AML-193 (cell line): Measurements from ENCODE around the gene MFN2.

ENCODE experiments used
- DNase-seq, 2 experiments: peaks; one replicate each; lab custom pipeline; 2025; lab: John Stamatoyannopoulos, UW

Gene MFN2

GRCh38 chr1:12049616-12050015 lies 69.4 kb downstream of the MFN2 start:
- DNase-seq, result peak; percentile 32 to 44

- no peak for DNase-seq
Observed at GRCh38 chr1:12051361-12051760, 71.1 kb downstream of the MFN2 start.

GRCh38 chr1:12052008-12052573 lies 71.8 kb downstream of the MFN2 start:
- DNase-seq, result peak; percentile 33 to 41

GRCh38 chr1:12052997-12053686 lies 72.9 kb downstream of the MFN2 start:
- no peak for DNase-seq

GRCh38 chr1:12053752-12054548 lies 73.7 kb downstream of the MFN2 start:
- no peak for DNase-seq

GRCh38 chr1:12055259-12055658 lies 75.0 kb downstream of the MFN2 start:
- no peak for DNase-seq

GRCh38 chr1:12056331-12056841 lies 76.1 kb downstream of the MFN2 start:
- no peak for DNase-seq

GRCh38 chr1:12057382-12057781 lies 77.1 kb downstream of the MFN2 start:
- DNase-seq, result no peak

- no peak for DNase-seq
Observed at GRCh38 chr1:12057940-12058687, 77.9 kb downstream of the MFN2 start.

- DNase-seq, result no peak
Observed at GRCh38 chr1:12059226-12059625, 79.0 kb downstream of the MFN2 start.

GRCh38 chr1:12059722-12060464 lies 79.6 kb downstream of the MFN2 start:
- no peak for DNase-seq

- DNase-seq, result no peak
Observed at GRCh38 chr1:12060500-12060899, 80.3 kb downstream of the MFN2 start.
